GM18861 (cell line): ENCODE measurements around the gene DGCR6.
"Not testable (repeated sequence)": the region's sequence is repeated elsewhere in the genome, so short reads cannot be mapped to it uniquely, and the experiment has no call there.

ENCODE experiments used
- ATAC-seq: cut with Tn5 transposase; IDR thresholded peaks from one replicate; pipeline ENCODE4 v1.9.1; 2021; ENCODE audit not compliant: unreplicated experiment

The DGCR6 gene

DNA sequence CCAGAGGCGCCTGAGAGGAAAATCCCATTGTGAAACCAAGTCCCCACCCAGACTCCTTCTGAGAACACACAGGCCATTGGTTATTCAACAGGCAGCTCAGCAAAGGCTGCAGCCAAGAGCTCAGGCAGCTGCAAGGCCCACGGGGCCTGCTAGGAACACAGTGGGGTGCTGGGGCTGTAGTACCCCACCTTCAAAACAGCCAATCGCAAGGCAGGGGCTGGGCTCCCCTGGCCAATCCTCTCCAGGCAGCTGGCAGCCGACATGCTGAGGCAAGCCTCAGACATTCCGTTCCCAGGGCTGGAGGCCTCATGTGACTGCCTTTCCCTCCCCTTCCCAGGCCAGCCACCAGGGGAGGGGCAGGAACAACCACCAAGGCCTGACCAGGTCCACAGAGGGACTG, 23.3 kb downstream of the DGCR6 start:
- no peak for ATAC-seq

DNA sequence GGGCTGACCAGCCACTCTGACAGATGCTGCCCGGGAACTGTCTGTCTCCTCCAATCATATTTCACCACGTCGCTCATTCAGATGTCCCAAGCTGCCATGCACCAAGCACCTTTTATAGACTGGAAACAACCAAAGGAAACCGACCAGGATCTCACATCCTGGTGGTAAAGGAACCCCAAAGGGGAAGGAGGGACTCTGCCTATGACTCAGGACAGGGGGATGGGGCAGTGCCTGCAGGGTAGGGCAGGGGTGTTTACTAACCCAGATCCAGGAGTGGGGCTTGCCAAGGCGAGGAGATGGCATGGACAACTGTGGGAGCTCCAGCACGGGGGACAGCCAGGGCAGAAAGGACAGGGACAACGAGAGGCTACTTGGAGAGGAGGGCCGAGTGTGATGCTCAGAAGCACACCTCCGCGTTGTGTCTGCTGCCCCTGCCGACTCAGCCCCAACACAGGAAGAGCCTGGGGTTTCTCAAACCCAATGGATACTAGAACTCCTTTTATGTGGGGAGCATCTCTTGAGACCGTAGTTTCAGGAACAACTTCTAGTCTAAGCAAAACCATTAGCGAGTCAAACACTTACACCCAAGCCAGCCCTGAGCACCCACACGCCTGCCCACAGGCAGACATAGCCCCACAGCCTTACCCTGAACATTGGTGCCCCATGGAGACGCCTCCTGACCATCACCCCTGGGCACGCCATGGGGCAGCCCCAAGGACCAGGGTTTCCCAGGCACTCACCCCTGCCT, 26.0 kb downstream of the DGCR6 start:
- no peak for ATAC-seq

DNA sequence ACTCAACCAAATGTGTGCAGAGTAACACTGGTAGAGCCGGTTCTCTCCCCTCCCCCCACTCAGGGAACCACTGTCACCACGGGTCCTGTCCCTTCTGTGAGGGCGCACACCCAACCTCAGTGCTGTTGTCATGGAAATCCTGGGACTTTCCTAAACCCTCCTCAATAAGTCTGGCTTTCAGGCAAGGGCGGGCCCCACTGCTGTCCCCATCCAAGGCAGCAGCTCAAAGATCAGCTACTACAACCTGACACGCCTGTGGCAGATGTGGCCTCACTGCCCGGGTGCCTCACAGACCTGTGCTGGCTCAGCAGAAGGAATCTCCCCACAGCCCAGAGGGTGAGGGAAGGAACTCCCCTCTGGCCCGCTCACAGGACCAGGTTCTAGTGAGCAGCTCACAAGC, 27.8 kb downstream of the DGCR6 start:
- no peak for ATAC-seq

DNA sequence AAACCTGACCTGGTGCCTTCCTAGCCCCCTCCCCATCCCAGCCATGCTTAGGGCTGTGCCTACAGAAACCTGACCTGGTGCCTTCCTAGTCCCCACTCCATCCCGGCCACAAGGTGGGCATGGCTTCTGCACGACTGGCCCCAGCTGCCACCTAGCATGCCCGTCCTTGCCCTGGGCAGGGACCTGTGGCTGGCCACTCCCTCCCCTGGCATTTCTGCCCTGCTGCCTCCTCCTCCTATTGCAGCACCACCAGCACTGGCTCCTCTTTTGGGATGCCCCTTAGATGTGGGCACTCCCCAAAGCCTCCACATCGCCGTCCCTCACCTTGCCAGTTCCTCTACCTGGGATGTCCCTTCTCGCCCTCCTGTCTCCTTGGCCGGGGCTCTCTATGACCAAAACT, 28.6 kb downstream of the DGCR6 start:
- not testable (repeated sequence) for ATAC-seq

DNA sequence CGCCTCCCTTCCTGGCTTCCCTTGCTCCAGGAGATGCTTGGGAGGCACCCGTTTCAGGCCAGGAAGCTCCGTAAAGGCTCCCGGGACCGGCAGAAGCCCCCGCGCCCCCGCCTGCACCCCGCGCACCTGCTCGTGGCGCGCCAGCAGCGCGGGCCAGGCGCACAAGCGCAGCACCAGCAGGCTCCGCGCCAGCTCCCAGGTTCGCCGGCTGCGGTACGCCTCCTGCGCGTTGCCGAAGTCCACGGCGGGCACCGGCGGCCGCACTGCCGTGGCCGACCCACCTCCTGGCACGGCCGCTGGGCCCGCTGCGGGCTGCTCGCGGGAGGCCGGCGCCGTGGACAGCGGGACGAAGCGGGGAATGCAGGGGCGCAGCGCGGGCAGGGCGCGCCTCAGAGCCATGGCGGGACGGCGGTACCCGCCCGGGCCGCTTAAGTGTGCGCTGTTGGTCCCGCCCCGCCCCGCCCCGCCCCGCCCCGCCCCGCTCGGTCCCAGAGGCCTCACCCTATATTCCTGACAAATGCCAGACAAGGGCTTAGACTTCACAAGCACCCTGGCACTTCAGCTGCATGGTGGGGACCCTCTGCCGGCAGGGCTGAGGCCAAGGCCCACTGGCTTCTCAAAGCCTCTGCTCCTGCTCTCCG, 29.9 kb downstream of the DGCR6 start, which contains the start of gene PRODH:
Gene PRODH (minus strand): TSS at position 405 of the 641 bp plus-strand sequence. CDS start 6 bp downstream, at position 399.
- ATAC-seq = no peak

DNA sequence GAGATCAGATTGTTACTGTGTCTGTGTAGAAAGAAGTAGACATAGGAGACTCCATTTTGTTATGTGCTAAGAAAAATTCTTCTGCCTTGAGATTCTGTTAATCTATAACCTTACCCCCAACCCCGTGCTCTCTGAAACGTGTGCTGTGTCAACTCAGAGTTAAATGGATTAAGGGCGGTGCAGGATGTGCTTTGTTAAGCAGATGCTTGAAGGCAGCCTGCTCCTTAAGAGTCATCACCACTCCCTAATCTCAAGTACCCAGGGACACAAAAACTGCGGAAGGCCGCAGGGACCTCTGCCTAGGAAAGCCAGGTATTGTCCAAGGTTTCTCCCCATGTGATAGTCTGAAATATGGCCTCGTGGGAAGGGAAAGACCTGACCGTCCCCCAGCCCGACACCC, 32.6 kb downstream of the DGCR6 start:
- not testable (repeated sequence) for ATAC-seq

DNA sequence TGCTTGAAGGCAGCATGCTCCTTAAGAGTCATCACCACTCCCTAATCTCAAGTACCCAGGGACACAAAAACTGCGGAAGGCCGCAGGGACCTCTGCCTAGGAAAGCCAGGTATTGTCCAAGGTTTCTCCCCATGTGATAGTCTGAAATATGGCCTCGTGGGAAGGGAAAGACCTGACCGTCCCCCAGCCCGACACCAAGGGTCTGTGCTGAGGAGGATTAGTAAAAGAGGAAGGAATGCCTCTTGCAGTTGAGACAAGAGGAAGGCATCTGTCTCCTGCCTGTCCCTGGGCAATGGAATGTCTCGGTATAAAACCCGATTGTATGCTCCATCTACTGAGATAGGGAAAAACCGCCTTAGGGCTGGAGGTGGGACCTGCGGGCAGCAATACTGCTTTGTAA, 41.0 kb downstream of the DGCR6 start:
- not testable (repeated sequence) for ATAC-seq

DNA sequence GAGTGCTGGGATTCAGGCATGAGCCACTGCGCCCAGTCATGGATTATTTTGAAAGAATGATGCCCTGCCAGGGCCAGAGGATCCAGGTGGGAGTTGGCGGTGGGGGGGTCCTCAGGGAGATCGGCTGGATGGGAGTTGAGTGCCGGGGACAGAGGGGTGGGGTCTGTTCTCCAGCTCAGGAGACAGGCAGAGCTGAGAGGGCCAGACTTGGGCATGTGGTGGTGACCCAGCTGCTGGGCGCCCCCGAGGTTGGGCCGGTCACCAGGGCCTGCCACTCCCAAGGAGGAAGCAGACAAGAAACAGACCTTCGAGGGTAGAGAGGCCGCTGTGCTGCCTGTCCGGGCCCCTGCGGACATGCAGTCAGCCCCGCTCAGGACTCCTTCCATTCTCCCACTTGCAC, 41.8 kb downstream of the DGCR6 start:
- no peak for ATAC-seq

DNA sequence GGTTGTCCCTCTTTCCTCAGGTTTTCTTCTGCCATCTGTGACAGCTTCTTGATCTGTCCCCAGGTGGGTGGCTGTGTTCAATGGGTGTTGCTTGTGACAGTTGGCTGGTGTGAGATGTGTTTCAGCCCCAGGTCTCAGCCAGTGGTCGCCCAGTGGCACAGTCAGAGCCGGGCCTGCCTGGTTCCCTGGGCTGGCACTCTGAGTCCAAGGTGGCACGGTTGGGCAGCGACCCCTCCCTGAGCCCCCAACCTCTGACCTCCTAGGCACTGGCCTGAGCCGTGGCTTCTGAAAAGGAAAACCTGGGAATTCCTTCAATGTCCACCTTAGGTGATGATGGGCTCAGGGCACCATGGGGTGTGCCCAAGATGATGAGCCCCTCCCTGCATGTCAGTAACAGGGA, 44.0 kb downstream of the DGCR6 start:
- ATAC-seq = no peak

DNA sequence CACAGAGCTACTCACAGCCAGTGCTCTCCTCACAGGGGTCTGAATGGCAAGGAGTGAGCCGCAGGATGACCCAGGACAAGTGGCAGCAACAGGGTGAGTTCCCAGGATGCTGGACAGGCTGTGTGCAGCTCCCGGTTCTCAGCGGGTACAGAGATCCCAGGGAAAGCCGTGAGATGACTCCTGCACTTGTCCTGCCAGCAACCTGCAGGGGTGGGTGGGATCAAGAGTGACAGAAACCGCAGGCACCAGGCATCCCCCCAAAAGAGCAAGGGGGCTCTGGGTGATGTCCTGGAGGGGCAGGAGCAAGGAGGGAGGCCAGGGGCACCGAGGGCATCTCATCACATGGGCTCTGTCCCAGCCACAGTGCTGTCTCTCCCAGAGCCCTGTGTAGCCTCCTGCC, 45.9 kb downstream of the DGCR6 start:
- ATAC-seq = no peak

DNA sequence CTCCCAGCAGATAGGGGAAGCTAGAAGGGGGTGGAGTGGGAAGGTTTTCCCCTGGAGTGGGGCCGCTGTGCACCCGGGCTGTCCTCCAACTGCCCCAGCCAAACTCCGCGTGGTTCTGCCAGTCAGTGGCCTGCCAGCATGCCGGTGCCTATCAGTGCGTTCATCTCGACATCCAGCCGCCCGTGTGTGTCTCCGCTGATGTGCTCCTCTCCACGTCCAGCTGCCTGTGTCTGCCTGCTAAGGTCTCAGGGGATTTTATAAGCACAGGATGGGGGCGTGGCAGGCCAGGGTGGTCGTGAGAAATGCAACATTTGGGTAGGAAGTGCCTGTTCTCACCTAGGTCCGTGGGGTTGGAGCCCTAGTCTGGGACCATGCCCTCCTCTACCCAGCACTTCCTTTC, 47.0 kb downstream of the DGCR6 start:
- ATAC-seq = not testable (repeated sequence)

DNA sequence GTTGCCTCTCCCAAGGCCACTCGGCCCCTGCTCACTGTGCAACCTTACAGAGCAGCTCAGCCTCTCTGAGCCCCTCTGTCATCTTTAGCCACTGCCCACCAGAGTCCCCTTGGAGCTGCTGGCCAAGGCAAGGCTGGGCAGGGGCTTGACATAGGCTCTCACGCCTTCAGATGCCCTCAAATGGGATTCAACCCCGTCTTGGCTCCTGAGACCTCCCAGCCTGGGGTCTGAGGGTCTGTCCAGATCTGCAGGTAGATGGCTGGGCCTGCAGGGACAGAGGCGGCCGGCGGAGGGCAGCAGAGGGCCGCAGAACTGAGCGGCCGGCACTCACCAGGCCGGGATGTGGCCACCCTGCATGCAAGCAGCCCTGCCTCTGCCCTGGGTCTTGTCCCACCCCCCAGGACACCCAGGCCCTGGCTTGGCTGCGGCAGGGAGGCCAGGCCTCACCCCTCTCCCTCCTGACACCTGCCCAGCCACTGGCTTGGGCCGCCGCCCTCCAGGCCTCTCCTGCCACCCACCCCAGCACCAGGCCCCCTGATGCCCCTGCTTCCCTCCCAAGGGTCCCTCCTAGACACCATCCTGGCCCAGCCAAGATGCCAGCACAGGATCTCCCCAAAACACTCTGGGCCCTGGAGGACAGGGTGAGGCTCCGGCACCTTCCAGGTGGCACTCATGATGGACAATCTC, 48.3 kb downstream of the DGCR6 start:
- ATAC-seq = not testable (repeated sequence)

DNA sequence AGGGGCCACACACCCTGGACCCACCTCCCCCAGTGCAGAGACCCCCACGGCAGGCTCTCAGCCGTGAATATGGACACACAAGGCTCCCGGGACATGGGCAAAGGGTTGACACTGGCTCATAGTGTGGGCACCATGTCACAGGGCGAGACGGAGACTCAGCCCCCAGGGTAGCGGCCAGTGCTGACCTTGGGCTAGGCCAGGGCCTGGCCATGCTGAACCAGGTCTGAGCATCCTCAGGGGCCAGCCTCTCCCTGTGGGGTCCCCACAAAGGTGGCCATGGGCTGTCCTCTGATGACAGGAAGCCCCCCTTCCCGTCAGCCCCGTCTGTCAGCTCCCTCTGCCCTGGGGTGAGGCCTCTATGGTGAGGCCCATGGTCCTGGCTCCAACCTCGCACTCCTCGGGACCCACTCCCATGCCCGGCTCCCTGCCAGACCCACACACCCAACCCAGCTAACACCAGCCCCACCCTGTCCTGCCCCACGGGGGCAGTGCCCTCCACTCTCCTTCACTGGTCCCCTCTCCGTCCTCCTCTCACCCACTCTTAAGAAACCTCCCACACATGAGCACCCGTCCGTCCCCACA, 49.0 kb downstream of the DGCR6 start:
- ATAC-seq = no peak

DNA sequence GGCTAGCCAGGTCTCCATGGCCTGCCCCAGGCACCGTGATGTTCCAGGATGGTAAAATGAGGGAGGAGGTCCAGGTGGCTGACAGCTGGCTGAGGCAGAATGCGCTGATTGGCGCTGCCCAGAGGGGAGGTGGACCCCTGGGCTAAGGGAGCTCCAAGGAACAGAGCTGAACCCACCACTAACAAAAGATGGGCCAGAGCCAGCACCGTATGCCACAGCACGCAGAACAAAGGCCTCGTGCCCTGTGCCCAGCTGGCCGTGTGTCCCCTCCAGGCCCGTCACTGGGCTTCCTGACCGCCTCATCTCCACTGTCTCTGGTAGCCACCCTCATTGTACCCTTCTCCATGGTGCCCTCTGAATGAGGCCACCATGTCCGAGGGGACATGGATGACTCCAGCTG, 49.6 kb downstream of the DGCR6 start:
- ATAC-seq = no peak

DNA sequence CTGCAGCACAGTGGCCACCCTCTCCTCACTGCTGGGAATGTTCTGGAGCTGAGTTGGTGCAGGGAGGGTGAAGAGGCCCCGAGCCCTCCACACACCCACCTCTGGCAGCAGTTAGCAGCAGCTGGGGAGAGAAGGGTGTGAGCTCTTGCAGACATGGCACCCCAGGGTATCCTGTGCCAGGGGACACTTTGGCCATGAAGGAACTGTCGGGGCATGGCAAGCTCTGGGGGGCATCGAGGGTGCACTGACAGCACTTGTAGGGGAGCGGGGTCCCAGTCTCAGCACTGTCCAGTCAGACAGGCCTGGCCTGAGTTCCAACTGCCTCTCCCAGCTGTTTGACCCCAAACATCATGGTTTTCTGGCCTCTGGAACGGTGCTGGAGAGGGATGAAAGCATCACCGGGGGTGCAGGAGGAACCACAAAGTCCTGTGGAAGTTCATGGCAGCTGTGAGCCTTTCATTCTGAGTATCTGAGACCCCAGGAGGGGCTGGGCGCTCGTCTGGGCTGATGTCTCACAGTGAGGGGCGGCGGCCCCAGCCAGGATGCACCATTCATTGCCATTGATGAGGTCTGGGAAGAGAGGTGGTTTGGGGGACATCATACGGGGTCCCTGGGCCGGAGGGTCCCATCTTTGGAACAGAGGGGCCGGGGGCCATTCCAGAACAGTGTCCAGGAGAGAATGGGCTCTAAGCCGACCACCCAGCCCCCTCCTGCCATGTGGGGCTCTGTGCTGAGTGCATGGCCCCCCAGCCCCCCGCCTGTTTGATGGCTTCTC, 50.2 kb downstream of the DGCR6 start:
- ATAC-seq = not testable (repeated sequence)

DNA sequence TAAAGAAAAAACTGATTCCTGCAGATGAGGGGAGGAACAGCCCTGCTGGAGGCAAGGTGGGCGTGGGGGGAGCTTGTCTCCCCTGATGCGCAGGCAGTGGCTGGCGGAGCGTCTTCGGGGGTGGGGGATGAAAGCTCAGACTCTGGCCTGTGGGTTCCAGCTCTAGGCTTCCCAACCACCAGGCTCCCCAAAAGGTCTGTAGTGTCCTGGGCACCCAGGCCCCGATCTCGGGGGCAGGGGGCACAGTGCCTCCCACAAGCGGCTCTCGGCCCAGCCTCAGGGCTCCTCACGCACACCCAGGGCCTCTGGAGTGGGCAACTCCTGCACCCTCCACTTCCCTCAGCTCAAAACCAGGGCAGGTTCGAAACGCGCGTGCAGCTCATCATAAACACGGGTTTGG, 50.8 kb downstream of the DGCR6 start:
- ATAC-seq = not testable (repeated sequence)

DNA sequence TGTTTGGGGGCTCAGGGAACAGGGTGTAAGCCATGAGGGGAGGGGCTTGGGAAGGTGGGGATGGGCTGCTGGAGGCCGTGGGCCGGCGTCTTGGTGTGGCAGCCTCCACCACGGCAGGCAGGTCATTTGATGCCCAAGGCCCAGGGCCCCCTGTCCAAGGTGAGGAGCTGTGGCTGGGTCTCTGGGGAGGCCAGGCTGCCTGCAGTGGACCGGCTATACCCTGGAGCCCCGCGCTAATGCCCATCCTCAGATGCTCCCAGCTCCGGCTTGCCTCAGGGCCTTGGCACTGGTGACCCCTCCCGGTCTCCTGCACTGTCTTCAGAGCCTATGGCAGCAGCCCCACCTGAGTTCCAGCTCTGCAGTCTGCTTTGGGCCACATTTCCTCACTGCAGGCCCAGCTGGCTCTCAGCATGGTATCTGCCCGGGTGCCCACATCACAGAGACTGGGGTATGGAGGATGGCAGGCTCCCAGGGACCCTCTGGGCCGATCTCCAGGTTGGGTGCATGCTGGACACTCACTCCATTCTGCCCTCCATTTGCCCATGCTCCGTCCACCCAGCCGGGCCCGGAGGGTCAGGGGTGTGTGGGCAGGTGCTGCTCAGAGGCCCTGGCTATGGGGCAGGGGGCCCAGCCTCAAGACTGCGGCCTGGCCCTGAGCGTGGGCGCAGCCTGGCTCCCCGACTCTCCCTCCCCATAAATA, 51.7 kb downstream of the DGCR6 start:
- not testable (repeated sequence) for ATAC-seq

DNA sequence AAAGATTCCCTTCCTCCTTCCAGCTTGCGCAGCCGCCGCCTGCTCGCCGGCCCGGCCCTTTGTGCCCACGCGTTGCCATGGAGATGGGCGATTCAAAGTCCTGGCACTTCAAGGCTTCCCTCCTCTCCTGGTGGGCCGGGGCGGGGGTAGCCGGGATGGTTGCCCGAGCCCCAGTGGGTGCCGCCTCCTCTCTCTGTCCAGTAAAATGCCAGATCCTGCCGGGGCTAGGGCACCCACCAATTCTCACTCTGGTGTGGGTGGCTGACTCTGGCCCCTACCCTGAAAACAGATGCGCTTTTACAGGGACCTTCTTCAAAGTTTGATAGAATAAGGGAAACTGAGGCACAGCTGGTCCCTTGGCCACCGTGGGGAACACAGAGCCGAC, 52.2 kb downstream of the DGCR6 start:
- not testable (repeated sequence) for ATAC-seq

DNA sequence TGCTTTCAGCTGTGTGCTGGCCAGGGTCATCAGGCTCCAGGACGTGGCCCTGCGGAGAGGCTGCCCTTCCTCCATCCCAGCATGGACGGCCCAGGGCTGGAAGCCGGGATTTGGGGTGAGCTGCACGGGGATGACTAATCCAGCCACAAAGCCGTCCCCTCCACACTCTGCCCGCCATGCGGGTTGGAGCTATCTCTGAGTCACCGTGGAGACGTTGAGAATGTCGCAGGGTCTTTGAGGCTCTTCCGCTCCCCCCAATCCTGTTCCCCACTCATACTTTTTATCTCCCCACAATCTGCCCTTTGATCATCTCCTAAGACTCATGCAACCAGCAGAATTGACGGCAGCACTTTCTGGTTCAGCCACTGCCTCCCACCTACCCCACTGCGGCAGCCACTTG, 52.6 kb downstream of the DGCR6 start:
- not testable (repeated sequence) for ATAC-seq

DNA sequence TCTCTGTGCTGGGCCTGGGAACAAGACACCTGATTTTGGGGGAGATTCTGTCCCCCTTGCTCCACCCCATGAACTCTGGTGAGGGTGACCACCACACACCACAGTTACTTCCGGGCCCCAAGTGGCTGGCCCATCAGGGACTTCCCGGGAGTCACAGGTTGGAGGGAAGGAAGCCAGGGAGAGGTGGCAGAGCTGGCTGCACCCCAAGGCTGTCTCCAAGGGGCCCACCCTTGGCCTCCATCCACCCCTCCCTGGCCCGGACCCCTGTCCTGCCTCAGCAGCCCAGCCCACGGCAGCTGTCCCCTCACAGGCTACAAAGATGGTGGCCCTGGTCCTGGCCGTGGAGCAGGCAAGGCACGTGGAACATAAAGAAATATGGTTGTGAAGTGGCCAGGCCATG, 53.1 kb downstream of the DGCR6 start:
- not testable (repeated sequence) for ATAC-seq
